Stomach smooth muscle (tissue), 2 donors: ENCODE measurements around the gene AGPAT3.

Source experiments
- H3K27ac ChIP-seq: one replicate; pipeline ENCODE4 v1.7.0; 2013; ENCODE audit warnings: mild to moderate bottlenecking, low read length, inconsistent platforms
- H3K27me3 ChIP-seq, 2 donors: one replicate each; pipeline ENCODE4 v1.7.0; 2013; ENCODE audit warnings: low read length in 2 of 2; ENCODE audit not compliant: insufficient read depth in 2 of 2, control insufficient read depth in 1 of 2
- H3K36me3 ChIP-seq, 2 donors: one replicate each; pipeline ENCODE4 v1.7.0; 2013; ENCODE audit warnings: low read length in 2 of 2; ENCODE audit not compliant: control insufficient read depth in 2 of 2, insufficient read depth in 2 of 2
- H3K4me1 ChIP-seq: one replicate; pipeline ENCODE4 v1.7.0; 2013; ENCODE audit warnings: low read length; ENCODE audit not compliant: control insufficient read depth, insufficient read depth
- H3K4me3 ChIP-seq, 2 donors: one replicate each; pipeline ENCODE4 v1.7.0; 2013; ENCODE audit warnings: low read length in 2 of 2
- H3K9ac ChIP-seq, 2 donors: one replicate each; pipeline ENCODE4 v1.7.0; 2013; ENCODE audit warnings: low read length in 2 of 2, mild to moderate bottlenecking in 1 of 2
- H3K9me3 ChIP-seq, 2 donors: one replicate each; pipeline ENCODE4 v1.7.0; 2013; ENCODE audit warnings: low read length in 2 of 2; ENCODE audit not compliant: control insufficient read depth in 2 of 2
- donor health status: healthy.
- donor health status: Pancreatic carcinoma.

AGPAT3 gene

DNA sequence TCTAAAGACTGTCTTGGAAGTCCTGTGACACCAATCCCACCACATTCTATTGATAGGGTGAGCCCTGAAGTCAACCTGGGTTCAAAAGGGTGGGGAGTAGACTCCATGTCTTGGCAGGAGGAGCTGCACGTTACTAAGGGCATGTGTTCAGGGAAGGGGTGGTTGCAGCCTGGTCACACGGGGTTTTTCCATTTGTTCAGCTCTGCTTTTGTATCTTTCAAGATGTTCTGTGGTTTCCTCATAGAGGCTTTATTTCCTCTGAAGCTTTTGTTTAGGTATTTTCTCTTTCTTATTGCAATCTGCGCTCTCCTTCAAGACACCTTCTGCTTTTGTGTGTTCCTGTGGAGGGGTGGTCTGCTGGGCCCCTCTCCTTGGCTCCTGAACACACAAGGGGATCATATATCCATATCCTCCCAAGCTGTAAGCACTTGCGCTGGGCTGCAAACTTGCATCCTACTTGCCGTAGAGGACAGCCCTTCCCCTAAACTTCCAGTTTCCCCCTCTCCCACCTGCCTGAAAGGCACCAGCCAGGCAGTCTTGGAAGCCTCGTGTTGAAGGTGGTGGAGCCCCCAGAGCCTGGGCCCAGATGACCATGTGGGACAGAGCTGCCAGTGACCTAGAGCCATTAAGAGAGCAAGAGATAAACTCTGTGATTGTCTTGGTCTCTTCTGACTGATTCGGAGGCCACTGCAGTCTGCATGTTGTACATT is 84.6 kb downstream of the AGPAT3 start:
- Histone ChIP-seq H3K27ac (no peak overlapping the region), H3K4me3 (no peak overlapping the region), H3K36me3 (peaks cover 0 to 8% of the 10 kb centered on the region in 2 donors), H3K9ac (no peak overlapping the region), H3K4me1 (peaks cover 8% of the 10 kb centered on the region), H3K27me3 (no peaks in the 10 kb centered on the region), H3K9me3 (peaks cover 2 to 7% of the 10 kb centered on the region in 2 donors)

DNA sequence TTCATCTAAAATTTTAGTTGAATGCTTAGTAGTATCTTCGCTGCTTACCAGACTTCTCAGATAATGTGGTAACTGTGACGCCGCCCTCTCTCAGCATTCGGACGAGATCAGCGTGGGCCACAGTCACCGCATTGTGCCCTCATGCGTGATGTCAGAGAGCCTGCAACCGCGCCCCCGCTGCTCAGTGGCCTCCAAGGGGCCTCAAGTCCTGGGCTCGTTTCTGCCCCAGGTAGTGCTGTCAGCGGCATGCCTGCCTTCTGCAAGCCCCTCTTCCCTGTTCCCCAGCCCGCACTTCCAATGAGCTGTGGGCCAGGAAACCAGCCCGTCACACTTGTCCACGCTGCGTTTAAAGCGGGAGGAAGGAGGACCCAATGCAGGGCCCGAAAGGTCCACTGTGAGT is 85.5 kb downstream of the AGPAT3 start:
- Histone ChIP-seq H3K27ac (no peak overlapping the region), H3K36me3 (peaks cover 0 to 8% of the 10 kb centered on the region in 2 donors), H3K27me3 (no peaks in the 10 kb centered on the region), H3K9me3 (peaks cover 2 to 7% of the 10 kb centered on the region in 2 donors), H3K4me3 (no peak overlapping the region), H3K9ac (no peak overlapping the region), H3K4me1 (peaks cover 8% of the 10 kb centered on the region)

DNA sequence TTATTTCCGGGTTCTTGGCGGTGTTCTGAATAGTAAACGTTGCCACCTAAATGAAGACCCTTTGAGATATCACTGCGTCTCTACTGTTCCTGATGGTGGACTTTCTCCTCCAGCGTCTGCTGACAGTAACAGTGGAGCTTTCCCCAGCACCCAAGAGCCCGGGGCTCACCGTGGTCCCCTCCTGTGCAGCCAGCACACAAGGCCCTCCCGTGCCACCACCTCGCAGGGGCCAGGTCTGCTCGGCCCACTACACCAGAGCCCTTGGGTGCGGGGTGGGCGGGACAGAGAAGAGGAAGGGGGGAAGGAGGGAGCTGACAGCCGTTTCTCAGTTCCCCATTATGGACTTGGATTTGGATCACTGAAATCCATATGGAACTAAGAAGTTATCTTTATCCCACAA is 85.9 kb downstream of the AGPAT3 start:
- Histone ChIP-seq H3K4me1 (peaks cover 8% of the 10 kb centered on the region), H3K9me3 (peaks cover 2 to 7% of the 10 kb centered on the region in 2 donors), H3K4me3 (no peak overlapping the region), H3K9ac (no peak overlapping the region), H3K36me3 (peaks cover 0 to 8% of the 10 kb centered on the region in 2 donors), H3K27ac (no peak overlapping the region), H3K27me3 (no peaks in the 10 kb centered on the region)

DNA sequence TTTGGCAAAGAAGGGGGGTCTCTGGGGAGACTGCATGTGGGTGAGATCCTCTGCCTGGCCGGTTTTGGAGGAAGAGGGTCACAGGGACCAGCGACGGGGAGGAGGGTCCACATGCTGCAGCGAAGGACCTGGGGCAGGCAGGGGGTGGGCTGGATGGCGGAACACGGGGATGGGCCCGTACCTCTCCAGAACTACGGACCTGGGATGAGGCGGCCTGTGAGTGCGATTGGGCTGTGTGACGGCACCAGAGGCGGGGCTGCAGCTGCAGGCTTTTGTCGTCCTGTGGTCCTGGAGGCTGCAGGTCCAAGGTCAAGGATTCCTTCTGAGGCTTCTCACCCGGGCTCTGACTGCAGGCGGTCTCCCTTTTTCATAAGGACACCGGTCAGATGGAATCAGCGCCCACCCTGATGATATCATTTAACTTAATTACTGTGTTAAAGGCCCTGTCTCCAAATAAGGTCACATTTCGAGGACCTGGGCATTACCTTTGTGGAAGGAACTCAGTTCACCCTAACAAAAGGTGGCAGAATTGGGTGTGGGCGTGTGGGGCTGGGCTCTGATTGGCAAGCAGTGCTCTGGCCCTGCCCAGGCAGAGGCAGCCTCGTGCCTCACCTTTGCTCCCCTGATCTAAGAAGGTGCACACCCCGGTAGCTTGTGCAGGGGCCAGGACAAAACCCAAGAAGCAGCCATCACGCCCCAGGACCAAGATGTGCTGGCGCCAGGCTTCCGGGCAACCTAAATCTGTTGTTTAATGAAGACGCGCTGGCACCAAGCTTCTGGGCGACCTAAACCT is 87.1 kb downstream of the AGPAT3 start:
- H3K9me3 ChIP-seq: peaks cover 2 to 7% of the 10 kb centered on the region in 2 donors
- peaks cover 12% of the 10 kb centered on the region for H3K4me1 ChIP-seq
- H3K9ac ChIP-seq: no peak overlapping the region
- no peak overlapping the region for H3K4me3 ChIP-seq
- no peaks in the 10 kb centered on the region for H3K27me3 ChIP-seq
- no peak overlapping the region for H3K27ac ChIP-seq
- H3K36me3 ChIP-seq: peaks cover 0 to 5% of the 10 kb centered on the region in 2 donors

DNA sequence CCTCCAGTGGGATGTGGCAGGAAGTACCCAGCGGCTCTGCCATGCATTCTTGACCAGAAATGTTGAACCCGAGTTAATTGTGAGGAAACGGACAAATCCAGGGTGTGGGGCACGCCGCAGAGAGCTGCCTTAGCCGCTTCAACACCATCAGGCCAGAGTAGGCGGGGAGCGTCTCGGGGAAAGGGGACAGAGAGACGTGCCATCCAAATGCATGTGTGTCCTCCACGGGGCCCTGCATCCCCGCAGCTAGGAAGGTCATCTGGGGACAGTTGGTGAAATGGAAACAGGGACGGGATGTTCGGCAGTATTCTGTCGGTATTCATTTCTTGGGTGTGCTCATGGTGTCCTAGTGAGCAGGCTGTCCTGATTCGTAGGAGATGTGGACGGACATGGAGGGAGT is 88.0 kb downstream of the AGPAT3 start:
- H3K9ac ChIP-seq: no peak overlapping the region
- H3K4me1 ChIP-seq: peaks cover 13% of the 10 kb centered on the region

DNA sequence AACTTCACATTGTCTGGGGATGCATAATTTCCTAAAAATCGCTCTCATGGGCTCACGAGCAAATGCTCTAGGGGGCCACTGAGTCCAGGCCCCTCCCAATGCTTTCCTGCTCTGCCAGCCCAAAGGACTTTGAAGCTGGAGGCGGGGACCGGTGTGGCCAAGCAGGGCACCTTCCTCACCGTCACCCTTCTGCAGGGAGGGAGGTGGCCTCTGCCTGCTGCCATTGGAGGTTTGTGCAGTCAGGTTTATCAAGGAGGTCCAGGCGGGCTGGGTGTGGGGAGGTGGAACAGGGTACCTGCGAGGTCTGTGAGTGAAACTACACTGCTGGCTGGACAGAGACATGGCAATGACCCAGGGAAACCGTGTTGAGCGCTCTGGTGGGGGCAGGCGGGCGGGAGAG is 89.0 kb downstream of the AGPAT3 start:
- peaks cover 18% of the 10 kb centered on the region for H3K4me1 ChIP-seq

More for the DNA sequence above, 88.0 kb downstream of the AGPAT3 start:
- H3K36me3 ChIP-seq: peaks cover 0 to 4% of the 10 kb centered on the region in 2 donors
- H3K9me3 ChIP-seq: peaks cover 2 to 7% of the 10 kb centered on the region in 2 donors
- H3K27me3 ChIP-seq: no peaks in the 10 kb centered on the region
- H3K27ac ChIP-seq: no peak overlapping the region
- no peak overlapping the region for H3K4me3 ChIP-seq

DNA sequence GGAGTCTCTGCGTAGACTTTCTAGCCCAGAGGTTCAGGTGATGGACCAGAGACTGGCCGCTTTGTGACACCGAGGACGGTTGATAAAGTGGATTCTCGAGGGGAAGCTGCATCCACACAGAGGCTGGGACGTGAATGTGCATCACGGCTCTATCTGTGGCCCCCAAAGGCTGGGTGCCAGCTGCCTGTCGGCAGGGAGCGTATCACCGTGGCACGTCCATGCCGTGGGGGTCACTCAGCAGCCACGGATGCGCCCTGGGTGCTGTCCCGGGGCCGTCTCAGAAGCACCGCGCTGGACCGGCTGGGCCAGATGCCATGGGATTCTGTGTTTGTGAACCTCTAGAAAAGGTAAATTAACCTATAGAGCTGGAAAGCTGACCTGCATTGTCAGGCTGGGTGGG is 89.9 kb downstream of the AGPAT3 start:
- peaks cover 26% of the 10 kb centered on the region for H3K4me1 ChIP-seq
- H3K27ac ChIP-seq: no peak overlapping the region
- H3K27me3 ChIP-seq: no peaks in the 10 kb centered on the region
- H3K9ac ChIP-seq: no peak overlapping the region
- no peaks in the 10 kb centered on the region for H3K36me3 ChIP-seq
- H3K4me3 ChIP-seq: no peak overlapping the region
- H3K9me3 ChIP-seq: no peaks in the 10 kb centered on the region

More for the DNA sequence above, 89.0 kb downstream of the AGPAT3 start:
- Histone ChIP-seq H3K36me3 (no peaks in the 10 kb centered on the region), H3K9ac (no peak overlapping the region), H3K27ac (no peak overlapping the region), H3K4me3 (no peak overlapping the region), H3K9me3 (peaks cover 2 to 6% of the 10 kb centered on the region in 2 donors), H3K27me3 (no peaks in the 10 kb centered on the region)

DNA sequence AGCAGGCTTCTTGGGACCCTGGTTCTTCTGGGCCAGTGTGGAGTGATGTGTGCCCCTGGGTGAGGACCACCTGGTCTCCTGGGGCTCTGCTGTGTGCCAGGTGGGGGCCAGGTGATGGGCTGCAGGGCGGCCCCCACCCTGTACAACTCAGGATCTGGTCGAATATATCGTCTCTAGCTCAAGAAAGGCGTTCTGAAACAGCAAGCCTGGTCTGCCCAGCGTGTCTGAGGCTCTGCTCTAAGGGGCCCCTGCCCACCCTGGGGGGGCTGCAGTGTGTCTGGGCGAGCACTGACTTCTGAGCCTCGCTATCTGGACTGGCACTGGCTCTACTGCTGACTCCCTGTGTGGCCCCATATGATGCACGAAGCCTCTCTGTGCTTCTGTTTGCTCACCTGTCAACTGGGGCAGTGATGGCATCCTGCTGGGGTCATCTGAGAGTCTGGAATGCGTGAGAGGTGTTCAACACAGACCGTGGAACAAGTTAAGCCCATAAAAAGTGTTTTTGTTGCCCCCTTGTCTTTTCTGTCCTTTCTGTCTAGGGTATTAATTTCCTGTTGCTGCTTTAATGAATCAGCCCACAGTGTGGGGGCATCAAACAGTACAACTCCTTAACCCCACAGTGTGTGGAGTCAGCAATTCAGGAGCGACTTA is 91.1 kb downstream of the AGPAT3 start:
- H3K36me3 ChIP-seq: peaks cover 0 to 9% of the 10 kb centered on the region in 2 donors
- H3K27ac ChIP-seq: no peak overlapping the region
- no peaks in the 10 kb centered on the region for H3K27me3 ChIP-seq
- H3K9me3 ChIP-seq: no peaks in the 10 kb centered on the region
- H3K4me1 ChIP-seq: peaks cover 30% of the 10 kb centered on the region
- H3K9ac ChIP-seq: no peak overlapping the region
- H3K4me3 ChIP-seq: no peak overlapping the region

DNA sequence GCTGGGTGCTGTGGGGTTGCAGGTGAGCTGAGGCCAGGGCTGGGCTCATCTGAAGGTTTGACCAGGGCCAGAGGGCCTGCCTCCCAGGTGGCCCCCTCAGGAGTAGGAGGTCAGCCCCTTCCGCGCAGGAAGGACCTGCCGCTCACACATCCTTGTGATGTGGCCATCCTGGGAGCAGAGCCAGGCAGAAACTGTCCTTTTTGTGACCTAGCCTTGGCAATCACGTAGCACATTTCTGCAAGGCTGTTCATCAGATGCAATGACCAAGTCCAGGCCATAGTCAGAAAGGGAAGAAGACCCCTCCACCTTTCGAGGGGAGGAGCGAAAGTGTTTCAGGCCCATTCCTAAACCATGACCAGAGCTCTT is 91.6 kb downstream of the AGPAT3 start:
- H3K27ac ChIP-seq: no peak overlapping the region
- no peak overlapping the region for H3K9ac ChIP-seq
- H3K36me3 ChIP-seq: peaks cover 0 to 14% of the 10 kb centered on the region in 2 donors
- H3K4me1 ChIP-seq: peaks cover 30% of the 10 kb centered on the region
- H3K9me3 ChIP-seq: no peaks in the 10 kb centered on the region
- no peaks in the 10 kb centered on the region for H3K27me3 ChIP-seq
- no peak overlapping the region for H3K4me3 ChIP-seq

DNA sequence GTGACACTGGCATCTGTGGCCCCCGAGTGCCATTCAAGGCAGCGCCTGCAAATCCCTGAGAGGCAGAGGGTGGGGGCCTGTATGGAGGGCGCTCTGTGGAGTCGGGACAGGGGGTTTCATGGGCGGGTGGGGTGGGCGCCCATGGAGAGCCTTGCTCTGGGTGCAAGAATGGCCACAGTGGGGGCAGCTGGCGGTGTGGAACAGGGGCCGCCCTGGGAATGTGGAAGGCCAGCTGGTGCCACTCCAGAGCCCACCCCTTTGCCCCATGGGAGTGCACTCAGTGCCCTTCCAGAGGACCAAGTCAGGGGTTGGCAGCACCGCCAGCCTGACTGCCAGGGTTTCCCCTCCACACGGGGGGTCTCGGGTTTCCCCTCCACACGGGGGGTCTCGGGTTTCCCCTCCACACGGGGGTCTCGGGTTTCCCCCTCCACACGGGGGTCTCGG is 92.1 kb downstream of the AGPAT3 start:
- Histone ChIP-seq H3K4me3 (no peak overlapping the region), H3K36me3 (peaks cover 0 to 14% of the 10 kb centered on the region in 2 donors), H3K27me3 (no peaks in the 10 kb centered on the region), H3K9me3 (no peaks in the 10 kb centered on the region), H3K4me1 (peaks cover 30% of the 10 kb centered on the region), H3K9ac (no peak overlapping the region), H3K27ac (no peak overlapping the region)
